Measurements from ENCODE around the gene WDR48.

The WDR48 gene

GRCh38 chr3:39126532-39127071, 74.8 kb downstream of the WDR48 start:
- peak; percentile 74 for DNase-seq

- no peak for DNase-seq
These were observed 75.6 kb downstream of the WDR48 start for GRCh38 chr3:39127269-39127907.

- DNase-seq = no peak
These were observed 76.1 kb downstream of the WDR48 start for GRCh38 chr3:39127908-39128304.

- no peak for DNase-seq
These were observed 77.1 kb downstream of the WDR48 start for GRCh38 chr3:39128951-39129350.

- DNase-seq = no peak
These were observed 78.2 kb downstream of the WDR48 start for GRCh38 chr3:39130026-39130425.

- DNase-seq = no peak
These were observed 79.0 kb downstream of the WDR48 start for GRCh38 chr3:39130693-39131265.

GRCh38 chr3:39132096-39133092, 80.6 kb downstream of the WDR48 start:
- DNase-seq = no peak

- DNase-seq = no peak
These were observed 81.3 kb downstream of the WDR48 start for GRCh38 chr3:39133093-39133490.

GRCh38 chr3:39133822-39134221, 82.0 kb downstream of the WDR48 start:
- no peak for DNase-seq

GRCh38 chr3:39134305-39134704, 82.5 kb downstream of the WDR48 start:
- DNase-seq = no peak

- no peak for DNase-seq
These were observed 83.5 kb downstream of the WDR48 start for GRCh38 chr3:39135170-39135805.

GRCh38 chr3:39136533-39137434, 85.0 kb downstream of the WDR48 start:
- no peak for DNase-seq

- no peak for DNase-seq
These were observed 85.7 kb downstream of the WDR48 start for GRCh38 chr3:39137435-39137936.

GRCh38 chr3:39137991-39138803, 86.4 kb downstream of the WDR48 start:
- DNase-seq = no peak

- no peak for DNase-seq
These were observed 87.1 kb downstream of the WDR48 start for GRCh38 chr3:39138804-39139415.

GRCh38 chr3:39139442-39139841, 87.6 kb downstream of the WDR48 start:
- DNase-seq = no peak

GRCh38 chr3:39140341-39140971, 88.6 kb downstream of the WDR48 start:
- no peak for DNase-seq

GRCh38 chr3:39141171-39141995, 89.6 kb downstream of the WDR48 start:
- DNase-seq = peak; percentile 40

GRCh38 chr3:39142067-39142466, 90.3 kb downstream of the WDR48 start:
- no peak for DNase-seq
